Stomach smooth muscle (tissue), 2 donors: Measurements from ENCODE around the gene CCM2.

ENCODE experiments used
- H3K27ac ChIP-seq: one replicate; pipeline ENCODE4 v1.7.0; 2013; ENCODE audit warnings: mild to moderate bottlenecking, low read length, inconsistent platforms
- H3K27me3 ChIP-seq, 2 donors: one replicate each; pipeline ENCODE4 v1.7.0; 2013; ENCODE audit warnings: low read length in 2 of 2; ENCODE audit not compliant: insufficient read depth in 2 of 2, control insufficient read depth in 1 of 2
- H3K36me3 ChIP-seq, 2 donors: one replicate each; pipeline ENCODE4 v1.7.0; 2013; ENCODE audit warnings: low read length in 2 of 2; ENCODE audit not compliant: control insufficient read depth in 2 of 2, insufficient read depth in 2 of 2
- H3K4me1 ChIP-seq: one replicate; pipeline ENCODE4 v1.7.0; 2013; ENCODE audit warnings: low read length; ENCODE audit not compliant: control insufficient read depth, insufficient read depth
- H3K4me3 ChIP-seq, 2 donors: one replicate each; pipeline ENCODE4 v1.7.0; 2013; ENCODE audit warnings: low read length in 2 of 2
- H3K9ac ChIP-seq, 2 donors: one replicate each; pipeline ENCODE4 v1.7.0; 2013; ENCODE audit warnings: low read length in 2 of 2, mild to moderate bottlenecking in 1 of 2
- H3K9me3 ChIP-seq, 2 donors: one replicate each; pipeline ENCODE4 v1.7.0; 2013; ENCODE audit warnings: low read length in 2 of 2; ENCODE audit not compliant: control insufficient read depth in 2 of 2
- donor health status: healthy.
- donor health status: Pancreatic carcinoma.

Gene CCM2

GRCh38 chr7:45000093-45001032 lies at the start of gene CCM2:
CCM2 (plus strand) TSS chr7:45000201; CDS start chr7:45000334, 133 bp downstream.
- Histone ChIP-seq H3K9ac (peak within 1 kb of the TSS; percentile 84), H3K27me3 (no peaks in the 10 kb centered on the region), H3K4me1 (peaks cover 15% of the 10 kb centered on the region), H3K9me3 (no peaks in the 10 kb centered on the region), H3K27ac (peak within 1 kb of the TSS; percentile 68), H3K4me3 (peak within 1 kb of the TSS; percentile 92 to 98), H3K36me3 (no peaks in the 10 kb centered on the region)

GRCh38 chr7:44953156-44953555 lies 46.8 kb upstream of the CCM2 start:
- H3K9ac ChIP-seq, result no peak overlapping the region
- H3K4me1 ChIP-seq, result no peaks in the 10 kb centered on the region
- peaks cover 8% of the 10 kb centered on the region in 2 donors for H3K27me3 ChIP-seq
- no peaks in the 10 kb centered on the region for H3K9me3 ChIP-seq
- H3K36me3 ChIP-seq, result no peaks in the 10 kb centered on the region
- H3K4me3 ChIP-seq, result no peak overlapping the region
- no peak overlapping the region for H3K27ac ChIP-seq

- no peaks in the 10 kb centered on the region for H3K4me1 ChIP-seq
- H3K9me3 ChIP-seq, result no peaks in the 10 kb centered on the region
- H3K27me3 ChIP-seq, result peaks cover 11 to 14% of the 10 kb centered on the region in 2 donors
- H3K27ac ChIP-seq, result no peak overlapping the region
- no peaks in the 10 kb centered on the region for H3K36me3 ChIP-seq
- no peak overlapping the region for H3K4me3 ChIP-seq
- H3K9ac ChIP-seq, result no peak overlapping the region
These were observed 44.3 kb upstream of the CCM2 start for GRCh38 chr7:44955733-44956132.

- peaks cover 11 to 14% of the 10 kb centered on the region in 2 donors for H3K27me3 ChIP-seq
- H3K9ac ChIP-seq, result no peak overlapping the region
- no peak overlapping the region for H3K27ac ChIP-seq
- no peak overlapping the region for H3K4me3 ChIP-seq
- no peaks in the 10 kb centered on the region for H3K9me3 ChIP-seq
- no peaks in the 10 kb centered on the region for H3K4me1 ChIP-seq
- H3K36me3 ChIP-seq, result no peaks in the 10 kb centered on the region
These were observed 43.7 kb upstream of the CCM2 start for GRCh38 chr7:44956157-44956766.

DNA sequence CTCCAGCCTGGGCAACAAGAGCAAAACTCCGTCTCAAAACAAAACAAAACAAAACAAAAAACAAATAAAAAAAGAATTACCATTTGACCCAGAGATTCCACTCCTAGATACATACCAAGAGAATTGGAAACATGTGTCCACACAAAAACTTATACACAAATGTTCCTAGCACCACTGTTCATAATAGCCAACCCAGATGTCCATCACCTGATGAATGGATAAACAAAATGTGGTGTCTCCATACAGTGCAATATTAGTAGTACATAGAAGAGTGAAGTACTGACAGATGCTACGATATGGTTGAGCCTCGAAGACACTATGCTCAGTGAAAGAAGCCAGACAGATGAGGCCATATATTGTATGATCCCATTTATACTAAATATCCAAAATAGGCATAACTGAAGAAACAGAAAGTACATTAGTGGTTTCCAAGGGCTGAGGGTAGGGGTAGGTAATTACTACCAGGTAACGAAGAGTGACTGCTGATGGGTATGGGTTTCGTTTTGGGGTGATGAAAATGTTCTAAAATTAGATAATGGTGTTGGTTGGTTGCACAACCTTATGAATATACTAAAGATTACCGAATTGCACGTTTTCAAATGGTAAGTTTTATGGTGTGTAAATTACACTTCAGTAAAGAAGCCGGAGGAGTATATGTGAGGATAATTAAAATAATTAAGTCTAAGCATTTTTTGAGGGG lies 41.2 kb upstream of the CCM2 start:
- H3K4me1 ChIP-seq, result peaks cover 10% of the 10 kb centered on the region
- H3K4me3 ChIP-seq, result no peak overlapping the region
- H3K9ac ChIP-seq, result no peak overlapping the region
- no peak overlapping the region for H3K27ac ChIP-seq
- peaks cover 13 to 17% of the 10 kb centered on the region in 2 donors for H3K27me3 ChIP-seq
- no peaks in the 10 kb centered on the region for H3K36me3 ChIP-seq
- H3K9me3 ChIP-seq, result no peaks in the 10 kb centered on the region

- Histone ChIP-seq H3K9me3 (no peaks in the 10 kb centered on the region), H3K4me3 (no peak overlapping the region), H3K9ac (no peak overlapping the region), H3K36me3 (no peaks in the 10 kb centered on the region), H3K27me3 (peaks cover 13 to 17% of the 10 kb centered on the region in 2 donors), H3K27ac (no peak overlapping the region), H3K4me1 (peaks cover 10% of the 10 kb centered on the region)
These were observed 40.5 kb upstream of the CCM2 start for GRCh38 chr7:44959433-44959951.

DNA sequence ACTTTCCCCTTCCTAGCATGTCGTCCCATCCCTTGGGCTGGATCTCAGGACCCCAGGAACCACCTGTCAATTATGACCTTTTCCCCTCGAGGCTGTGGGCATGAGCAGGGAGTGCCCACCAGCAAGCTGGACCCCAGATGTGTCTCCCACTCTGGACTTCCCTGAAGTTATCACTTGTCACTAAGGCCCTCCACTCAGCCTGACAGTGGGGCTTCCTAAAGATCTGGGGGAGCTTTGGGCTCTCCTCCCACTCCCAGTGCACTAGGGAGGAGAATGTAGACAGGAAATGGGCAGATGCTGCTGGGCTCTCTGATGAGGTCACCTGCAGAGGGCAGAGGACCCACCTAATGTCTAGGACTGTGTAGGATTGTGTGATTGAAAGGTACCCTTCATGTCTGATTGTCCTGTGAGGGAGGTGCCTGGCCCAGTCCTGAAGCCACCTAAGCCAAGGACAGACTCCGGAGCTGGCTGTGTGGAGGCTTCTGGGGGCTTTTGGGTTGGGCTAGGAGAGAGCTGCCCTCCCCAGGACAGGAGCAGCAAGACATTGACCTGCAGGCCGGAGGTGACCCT lies 39.9 kb upstream of the CCM2 start:
- H3K36me3 ChIP-seq, result no peaks in the 10 kb centered on the region
- H3K4me3 ChIP-seq, result no peak overlapping the region
- H3K4me1 ChIP-seq, result peaks cover 10% of the 10 kb centered on the region
- no peaks in the 10 kb centered on the region for H3K9me3 ChIP-seq
- peaks cover 13 to 17% of the 10 kb centered on the region in 2 donors for H3K27me3 ChIP-seq
- H3K27ac ChIP-seq, result no peak overlapping the region
- no peak overlapping the region for H3K9ac ChIP-seq

DNA sequence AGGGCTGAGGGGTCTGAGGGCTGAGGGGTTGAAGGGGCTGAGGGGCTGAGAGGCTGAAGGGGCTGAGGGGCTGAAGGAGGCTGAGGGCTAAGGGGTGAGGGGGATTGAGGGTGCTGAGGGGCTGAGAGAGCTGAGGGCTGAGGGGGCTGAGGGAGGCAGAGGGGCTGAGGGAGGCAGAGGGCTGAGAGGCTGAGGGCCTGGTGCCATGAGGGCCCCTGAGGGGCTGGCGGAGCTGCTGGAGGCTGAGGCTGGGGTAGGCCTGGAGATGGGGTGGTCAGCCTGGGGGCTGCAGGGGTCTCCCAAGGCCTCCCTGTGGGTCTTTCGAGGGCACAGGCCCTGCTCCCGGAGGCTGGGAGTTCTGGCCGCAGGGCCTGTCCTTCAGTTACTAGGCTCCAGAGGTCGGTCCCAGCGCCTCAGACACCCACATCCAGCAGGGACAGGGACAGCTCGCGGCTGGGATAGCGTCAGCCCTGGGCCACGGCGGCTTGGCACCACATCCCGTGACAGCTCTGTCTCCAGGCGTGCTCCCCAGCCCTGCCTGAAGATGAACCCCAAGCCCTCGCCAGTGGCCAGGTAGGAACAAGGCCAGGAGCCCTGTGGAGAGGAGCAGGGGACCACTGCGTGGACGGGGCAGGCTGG lies 38.0 kb upstream of the CCM2 start:
- peaks cover 7 to 14% of the 10 kb centered on the region in 2 donors for H3K27me3 ChIP-seq
- no peak overlapping the region for H3K27ac ChIP-seq
- H3K4me3 ChIP-seq, result peak overlapping the region; percentile 19 to 71
- no peaks in the 10 kb centered on the region for H3K9me3 ChIP-seq
- no peak overlapping the region for H3K9ac ChIP-seq
- no peaks in the 10 kb centered on the region for H3K36me3 ChIP-seq
- H3K4me1 ChIP-seq, result peaks cover 13% of the 10 kb centered on the region

DNA sequence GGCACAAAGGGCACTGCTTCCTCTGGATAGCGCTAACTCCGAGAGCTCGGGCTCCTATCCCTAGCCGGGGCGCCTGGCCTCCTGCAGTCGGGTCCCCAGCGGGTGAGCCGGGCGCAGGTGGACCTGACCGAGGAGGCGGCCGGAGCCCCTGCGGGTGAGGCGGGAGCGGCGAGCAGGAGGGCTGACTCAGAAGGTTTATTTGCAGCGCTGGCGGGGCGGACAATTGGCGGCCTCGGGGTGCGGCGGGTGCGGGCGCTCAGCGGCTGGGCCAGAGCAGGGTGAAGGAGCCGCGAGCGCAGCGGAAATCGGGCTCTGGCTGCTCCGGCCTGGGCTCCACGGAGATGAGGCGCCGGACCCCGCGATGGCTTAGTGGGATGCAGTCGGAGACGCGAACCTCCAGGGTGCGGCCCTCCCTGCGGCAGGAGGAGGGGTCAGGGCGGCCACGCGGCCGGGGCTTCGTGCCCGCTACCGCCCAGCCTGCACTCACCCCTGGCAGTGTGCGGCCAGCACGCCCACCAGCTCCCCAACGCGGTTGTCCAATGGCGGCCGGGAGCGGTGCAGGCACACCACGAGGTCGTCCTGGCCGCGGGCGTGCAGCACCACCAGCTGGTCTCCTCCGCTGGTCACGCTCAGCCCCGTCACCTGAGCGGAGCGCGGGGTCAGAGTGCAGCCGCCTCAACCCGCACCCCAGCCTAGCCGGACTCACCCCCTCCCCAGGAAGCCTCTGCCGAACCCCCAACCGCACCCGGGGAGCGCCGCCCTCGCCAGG lies 37.3 kb upstream of the CCM2 start:
- H3K9me3 ChIP-seq, result no peaks in the 10 kb centered on the region
- H3K9ac ChIP-seq, result no peak overlapping the region
- peaks cover 13% of the 10 kb centered on the region for H3K4me1 ChIP-seq
- peak overlapping the region; percentile 19 to 71 for H3K4me3 ChIP-seq
- H3K27ac ChIP-seq, result no peak overlapping the region
- no peaks in the 10 kb centered on the region for H3K36me3 ChIP-seq
- peaks cover 7 to 14% of the 10 kb centered on the region in 2 donors for H3K27me3 ChIP-seq
